Activated T-helper 1 cell treated with Interleukin-2 at 50 U/mL for 16 hours (primary cell): ENCODE data around the gene PODN.

ENCODE experiments used
- DNase-seq: peaks from one replicate; pipeline ENCODE4 v3.0.0-alpha.2; 2020; ENCODE audit warnings: low read depth

PODN gene

GRCh38 chr1:53115403-53116306 is 53.6 kb downstream of the PODN start:
- DNase-seq, result no peak

GRCh38 chr1:53116307-53116810 is 54.3 kb downstream of the PODN start:
- DNase-seq, result no peak

GRCh38 chr1:53116933-53117600 is 55.1 kb downstream of the PODN start:
- DNase-seq, result no peak

GRCh38 chr1:53117836-53118235 is 55.8 kb downstream of the PODN start:
- no peak for DNase-seq

GRCh38 chr1:53120659-53121058 is 58.6 kb downstream of the PODN start:
- DNase-seq, result no peak

- DNase-seq, result no peak
These were observed 59.5 kb downstream of the PODN start for GRCh38 chr1:53121319-53122172.

- no peak for DNase-seq
These were observed 60.3 kb downstream of the PODN start for GRCh38 chr1:53122201-53122885.

GRCh38 chr1:53122961-53123413 is 61.0 kb downstream of the PODN start:
- DNase-seq, result no peak

GRCh38 chr1:53123453-53124140 is 61.6 kb downstream of the PODN start:
- no peak for DNase-seq

- DNase-seq, result no peak
These were observed 63.1 kb downstream of the PODN start for GRCh38 chr1:53125122-53125521.

- no peak for DNase-seq
These were observed 63.8 kb downstream of the PODN start for GRCh38 chr1:53125623-53126360.

- no peak for DNase-seq
These were observed 64.5 kb downstream of the PODN start for GRCh38 chr1:53126495-53126894.

- no peak for DNase-seq
These were observed 65.5 kb downstream of the PODN start for GRCh38 chr1:53127546-53127945.

GRCh38 chr1:53128401-53128800 is 66.4 kb downstream of the PODN start:
- DNase-seq, result no peak

- DNase-seq, result no peak
These were observed 68.0 kb downstream of the PODN start for GRCh38 chr1:53129891-53130597.

- DNase-seq, result no peak
These were observed 68.5 kb downstream of the PODN start for GRCh38 chr1:53130598-53130877.

GRCh38 chr1:53130878-53131589 is 69.0 kb downstream of the PODN start:
- DNase-seq, result no peak

- no peak for DNase-seq
These were observed 69.6 kb downstream of the PODN start for GRCh38 chr1:53131590-53131938.

- no peak for DNase-seq
These were observed 70.2 kb downstream of the PODN start for GRCh38 chr1:53132176-53132575.
